Keratinocyte (primary cell): ENCODE measurements around the gene RAPGEF1.

Experiments
- CTCF ChIP-seq, 3 experiments: IDR thresholded peaks in 1 of 3; conservative IDR thresholded peaks in 1 of 3; optimal IDR thresholded peaks in 1 of 3; 2 replicates in 2 of 3; 3 replicates in 1 of 3; pipeline versions ENCODE3 to v1.5.1; 2011; ENCODE audit warnings: low read length in 3 of 3, mild to moderate bottlenecking in 3 of 3, moderate library complexity in 2 of 3, control low read depth in 1 of 3, inconsistent platforms in 1 of 3; ENCODE audit not compliant: insufficient read depth in 2 of 3; ENCODE audit errors: extremely low read depth in 1 of 3
- EZH2 ChIP-seq: IDR thresholded peaks from one replicate; pipeline ENCODE4 v1.6.1; 2012; ENCODE audit warnings: inconsistent platforms, mild to moderate bottlenecking, low read length, moderate library complexity

- TF ChIP-seq CTCF (optimal IDR thresholded peaks at IDR 0.05 in 1 of 3, IDR thresholded peaks at IDR 0.05 in 1 of 3, conservative IDR thresholded peaks at IDR 0.05 in 1 of 3; ENCODE audit: extremely low read depth in 1 of 3, insufficient read depth in 2 of 3, low read length in 3 of 3): no peak
- TF ChIP-seq EZH2: no peak
These were observed 20.5 kb downstream of the RAPGEF1 start for GRCh38 chr9:131719262-131719908.
